KMS-11 (cell line): Measurements from ENCODE around the gene PHF14.
"Not testable (repeated sequence)": the region's sequence is repeated elsewhere in the genome, so short reads cannot be mapped to it uniquely, and the experiment has no call there.

Experiments
- H2AFZ ChIP-seq: fragments of 200-600 bp; sonication (generic); 2 replicates; pipeline ENCODE4 v1.6.1; 2016; ENCODE audit warnings: antibody characterized with exemption, mixed run types, low read depth
- H3K27ac ChIP-seq: fragments of 200-600 bp; sonication (generic); 2 replicates; pipeline ENCODE4 v1.6.1; 2016; ENCODE audit warnings: mild to moderate bottlenecking, mixed run types
- H3K27me3 ChIP-seq: fragments of 200-600 bp; sonication (generic); 2 replicates; pipeline ENCODE4 v1.6.1; 2017; ENCODE audit warnings: mild to moderate bottlenecking, low read depth, mixed run types, moderate library complexity; ENCODE audit not compliant: insufficient read depth
- H3K36me3 ChIP-seq: fragments of 200-600 bp; sonication (generic); 2 replicates; pipeline ENCODE4 v1.6.1; 2017; ENCODE audit warnings: mild to moderate bottlenecking, mixed run types; ENCODE audit not compliant: insufficient read depth
- H3K4me1 ChIP-seq: fragments of 200-600 bp; sonication (generic); 2 replicates; pipeline ENCODE4 v1.6.1; 2016; ENCODE audit warnings: mild to moderate bottlenecking, low read depth, mixed run types; ENCODE audit not compliant: poor library complexity, severe bottlenecking
- H3K4me2 ChIP-seq: fragments of 200-600 bp; sonication (generic); 2 replicates; pipeline ENCODE4 v1.7.0; 2016; ENCODE audit warnings: mild to moderate bottlenecking, mixed run types
- H3K4me3 ChIP-seq: fragments of 200-600 bp; sonication (generic); IDR thresholded peaks from 2 replicates; pipeline ENCODE4 v1.6.1; 2017; ENCODE audit warnings: low read depth, low read length, mixed read lengths; ENCODE audit not compliant: insufficient read depth
- H3K79me2 ChIP-seq: fragments of 200-600 bp; sonication (generic); 2 replicates; pipeline ENCODE4 v1.6.1; 2016; ENCODE audit warnings: low read depth, mixed run types; ENCODE audit not compliant: insufficient read depth
- H3K9ac ChIP-seq: fragments of 200-600 bp; sonication (generic); 2 replicates; pipeline ENCODE4 v1.6.1; 2016; ENCODE audit warnings: mild to moderate bottlenecking, mixed run types
- H4K20me1 ChIP-seq: fragments of 200-600 bp; sonication (generic); 2 replicates; pipeline ENCODE4 v1.6.1; 2016; ENCODE audit warnings: mild to moderate bottlenecking, mixed run types; ENCODE audit not compliant: insufficient read depth
- TF ChIP-seq, protein P1 (sequence below): fragments of 200-600 bp; sonication (generic); conservative IDR thresholded peaks from 2 replicates; pipeline ENCODE4 v1.6.1; 2017; ENCODE audit warnings: low read depth, mild to moderate bottlenecking, antibody characterized with exemption, low read length, moderate library complexity, mixed read lengths

The PHF14 gene

DNA sequence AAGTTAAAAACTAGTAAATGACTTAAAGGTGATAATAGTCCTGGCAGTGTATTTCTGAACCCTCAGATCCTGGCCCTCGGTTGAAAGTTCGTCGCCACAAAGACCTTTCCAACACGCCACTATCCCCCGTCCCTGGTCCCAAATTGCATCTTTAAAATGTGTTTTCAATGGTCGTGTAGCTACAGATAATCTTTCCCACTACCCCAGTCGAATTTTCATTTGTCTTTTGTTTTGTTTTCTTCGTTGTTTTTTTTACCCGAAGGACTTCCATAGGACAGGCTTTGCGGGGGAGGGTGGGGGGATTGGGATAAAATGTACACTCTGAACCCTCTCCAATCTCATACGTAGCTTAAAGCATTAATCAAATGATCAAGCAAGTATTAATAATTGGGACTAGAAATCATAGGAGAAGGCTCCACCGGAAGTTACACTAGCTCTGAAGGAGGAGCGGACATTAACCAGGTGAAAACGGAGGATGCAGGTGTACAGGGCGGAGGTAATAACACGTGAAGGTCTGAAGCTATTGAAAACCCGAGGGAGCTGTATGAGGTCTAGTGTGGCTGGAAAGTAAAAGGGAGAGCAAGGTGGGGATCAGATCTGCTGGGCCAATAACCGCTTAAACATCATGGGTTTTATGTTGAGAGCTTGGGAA lies 32.8 kb upstream of the PHF14 start:
- Histone ChIP-seq H3K79me2 (peaks cover 38% of the 10 kb centered on the region), H3K27ac (peak overlapping the region; percentile 94), H3K9ac (peak overlapping the region; percentile 87)

DNA sequence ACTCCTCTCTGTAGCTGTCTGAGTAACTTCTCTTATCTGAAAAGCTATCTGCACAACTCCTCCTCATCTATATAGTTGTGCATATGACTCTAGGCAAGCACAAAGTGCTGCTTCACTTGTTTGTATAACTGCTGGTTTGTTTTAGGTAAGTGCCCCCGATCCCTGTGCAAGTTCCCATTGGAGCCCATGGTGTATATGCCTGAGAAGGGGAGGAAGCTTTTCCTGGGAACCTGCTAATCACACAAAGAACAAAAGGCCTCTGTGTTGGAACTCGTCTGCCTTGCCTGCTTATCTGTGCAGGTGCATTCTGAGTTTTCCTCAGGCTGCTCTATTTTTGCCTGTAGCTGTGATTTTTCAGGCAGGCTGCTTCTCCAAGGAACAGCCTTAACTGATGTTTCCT lies 23.2 kb upstream of the PHF14 start:
- no peak overlapping the region for H3K4me2 ChIP-seq
- no peak overlapping the region for H3K9ac ChIP-seq
- H3K79me2 ChIP-seq = no peaks in the 10 kb centered on the region
- peaks cover 34% of the 10 kb centered on the region for H3K4me1 ChIP-seq
- no peaks in the 10 kb centered on the region for H3K27me3 ChIP-seq
- no peak overlapping the region for H2AFZ ChIP-seq
- TF ChIP-seq, protein P1, sequence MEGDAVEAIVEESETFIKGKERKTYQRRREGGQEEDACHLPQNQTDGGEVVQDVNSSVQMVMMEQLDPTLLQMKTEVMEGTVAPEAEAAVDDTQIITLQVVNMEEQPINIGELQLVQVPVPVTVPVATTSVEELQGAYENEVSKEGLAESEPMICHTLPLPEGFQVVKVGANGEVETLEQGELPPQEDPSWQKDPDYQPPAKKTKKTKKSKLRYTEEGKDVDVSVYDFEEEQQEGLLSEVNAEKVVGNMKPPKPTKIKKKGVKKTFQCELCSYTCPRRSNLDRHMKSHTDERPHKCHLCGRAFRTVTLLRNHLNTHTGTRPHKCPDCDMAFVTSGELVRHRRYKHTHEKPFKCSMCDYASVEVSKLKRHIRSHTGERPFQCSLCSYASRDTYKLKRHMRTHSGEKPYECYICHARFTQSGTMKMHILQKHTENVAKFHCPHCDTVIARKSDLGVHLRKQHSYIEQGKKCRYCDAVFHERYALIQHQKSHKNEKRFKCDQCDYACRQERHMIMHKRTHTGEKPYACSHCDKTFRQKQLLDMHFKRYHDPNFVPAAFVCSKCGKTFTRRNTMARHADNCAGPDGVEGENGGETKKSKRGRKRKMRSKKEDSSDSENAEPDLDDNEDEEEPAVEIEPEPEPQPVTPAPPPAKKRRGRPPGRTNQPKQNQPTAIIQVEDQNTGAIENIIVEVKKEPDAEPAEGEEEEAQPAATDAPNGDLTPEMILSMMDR = no peak
- H3K36me3 ChIP-seq = no peaks in the 10 kb centered on the region
- H3K27ac ChIP-seq = no peak overlapping the region
- H3K4me3 ChIP-seq = no peak overlapping the region
- H4K20me1 ChIP-seq = no peaks in the 10 kb centered on the region

More for the DNA sequence above, 32.8 kb upstream of the PHF14 start:
- H3K4me3 ChIP-seq = no peak overlapping the region
- no peaks in the 10 kb centered on the region for H3K36me3 ChIP-seq
- H3K4me1 ChIP-seq = peaks cover 25% of the 10 kb centered on the region
- H2AFZ ChIP-seq = peak overlapping the region; percentile 88
- TF ChIP-seq, protein P1 = no peak
- peak overlapping the region; percentile 87 for H3K4me2 ChIP-seq
- H4K20me1 ChIP-seq = peaks cover 5% of the 10 kb centered on the region; the same call in 1 of the 2 replicates
- H3K27me3 ChIP-seq = no peaks in the 10 kb centered on the region

DNA sequence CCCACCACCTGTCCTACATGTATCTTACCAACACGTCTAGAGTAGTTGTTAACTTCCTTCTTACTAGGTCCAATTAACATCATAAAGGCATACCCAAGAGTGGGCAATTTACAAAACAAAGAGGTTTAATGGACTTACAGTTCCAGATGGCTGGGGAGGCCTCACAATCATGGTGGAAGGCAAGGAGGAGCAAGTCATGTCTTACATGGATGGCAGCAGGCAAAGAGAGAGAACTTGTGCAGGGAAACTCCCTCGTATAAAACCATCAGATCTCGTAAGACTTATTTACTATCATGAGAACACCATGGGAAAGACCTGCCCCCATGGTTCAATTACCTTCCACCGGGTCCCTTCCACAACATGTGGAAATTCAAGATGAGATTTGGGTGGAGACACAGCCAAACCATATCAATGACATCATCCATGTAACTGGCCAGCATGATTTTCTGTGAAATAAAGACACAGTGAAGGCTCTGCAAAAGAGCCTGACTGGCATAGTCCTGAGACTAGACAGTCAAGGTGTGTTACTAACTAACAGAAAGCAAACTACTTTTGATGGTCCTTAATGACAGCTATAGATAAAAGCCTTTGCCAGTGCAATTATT lies 22.6 kb upstream of the PHF14 start:
- not testable (repeated sequence) for H3K36me3 ChIP-seq, H3K79me2 ChIP-seq, H3K27me3 ChIP-seq, H3K4me3 ChIP-seq, H4K20me1 ChIP-seq, H2AFZ ChIP-seq, H3K27ac ChIP-seq, H3K9ac ChIP-seq, H3K4me2 ChIP-seq
- H3K4me1 ChIP-seq = peaks cover 34% of the 10 kb centered on the region

DNA sequence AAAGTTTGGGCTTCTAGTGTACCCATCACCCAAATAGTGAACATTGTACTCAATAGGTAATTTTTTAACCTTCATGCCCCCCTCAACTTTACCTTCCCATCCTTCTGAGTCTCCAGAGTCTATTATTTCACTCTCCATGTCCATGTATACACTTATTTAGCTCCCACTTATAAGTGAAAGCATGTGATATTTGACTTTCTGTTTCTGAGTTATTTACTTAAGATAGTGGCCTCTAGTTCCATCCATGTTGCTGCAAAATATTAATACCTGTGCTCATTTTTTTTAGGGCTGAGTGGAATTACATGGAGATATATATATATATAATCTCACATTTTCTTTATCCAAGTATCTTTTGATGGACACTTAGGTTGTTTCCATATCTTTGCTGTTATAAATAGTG lies 21.1 kb upstream of the PHF14 start:
- TF ChIP-seq, protein P1 = no peak
- no peaks in the 10 kb centered on the region for H3K27me3 ChIP-seq
- no peaks in the 10 kb centered on the region for H3K79me2 ChIP-seq
- no peak overlapping the region for H3K4me3 ChIP-seq
- no peaks in the 10 kb centered on the region for H3K36me3 ChIP-seq
- H2AFZ ChIP-seq = no peak overlapping the region
- H3K27ac ChIP-seq = peak overlapping the region; percentile 38
- H4K20me1 ChIP-seq = no peaks in the 10 kb centered on the region
- no peak overlapping the region for H3K9ac ChIP-seq
- peaks cover 34% of the 10 kb centered on the region for H3K4me1 ChIP-seq
- H3K4me2 ChIP-seq = peak overlapping the region; percentile 92

DNA sequence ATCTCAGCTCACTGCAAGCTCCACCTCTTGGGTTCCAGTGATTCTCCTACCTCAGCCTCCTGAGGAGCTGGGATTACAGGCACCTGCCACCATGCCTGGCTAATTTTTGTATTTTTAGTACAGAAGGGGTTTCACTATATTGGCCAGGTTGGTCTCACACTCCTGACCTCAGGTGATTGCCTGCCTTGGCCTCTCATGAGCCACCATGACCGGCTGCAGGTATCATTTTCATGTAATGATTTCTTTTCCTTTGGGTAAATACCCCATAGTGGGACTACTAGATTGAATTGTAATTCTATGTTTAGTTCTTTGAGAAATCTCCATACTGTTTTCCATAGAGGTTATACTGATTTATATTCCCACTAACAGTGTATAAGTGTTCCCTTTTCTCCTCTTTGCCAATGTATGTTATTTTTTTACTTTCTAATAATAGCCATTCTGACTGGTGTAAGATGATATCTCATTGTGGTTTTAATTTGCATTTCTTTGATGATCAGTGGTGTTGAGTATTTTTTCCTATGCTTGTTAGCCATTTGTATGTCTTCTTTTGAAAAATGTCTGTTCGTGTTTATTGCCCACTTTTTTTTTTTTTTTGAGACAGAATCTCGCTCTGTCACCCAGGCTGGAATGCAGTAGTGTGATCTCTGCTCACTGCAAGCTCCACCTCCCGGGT lies 20.5 kb upstream of the PHF14 start:
- H3K9ac ChIP-seq, H3K4me3 ChIP-seq, H4K20me1 ChIP-seq, H3K27me3 ChIP-seq, H3K36me3 ChIP-seq, H3K79me2 ChIP-seq: not testable (repeated sequence)
- peak overlapping the region; percentile 92 for H3K4me2 ChIP-seq
- H3K4me1 ChIP-seq = peaks cover 34% of the 10 kb centered on the region
- peak overlapping the region; percentile 21; the same call in 1 of the 2 replicates for H2AFZ ChIP-seq
- H3K27ac ChIP-seq = peak overlapping the region; percentile 38
